Kasumi-1 (cell line): ENCODE data around the gene SYMPK.

Experiments used
- DNase-seq, 2 experiments: peaks; one replicate each; lab custom pipeline; 2025; lab: John Stamatoyannopoulos, UW

Gene SYMPK

GRCh38 chr19:45766869-45767346 is 96.0 kb downstream of the SYMPK start:
- DNase-seq: no peak

GRCh38 chr19:45766296-45766868 is 96.6 kb downstream of the SYMPK start:
- no peak for DNase-seq

GRCh38 chr19:45765702-45766295 is 97.1 kb downstream of the SYMPK start:
- DNase-seq: no peak
